COLO668 (cell line): ENCODE measurements around the gene RAPGEF2.
"Not testable (repeated sequence)": the region's sequence is repeated elsewhere in the genome, so short reads cannot be mapped to it uniquely, and the experiment has no call there.

ENCODE experiments used
- DNase-seq: peaks from one replicate; lab custom pipeline; 2025; ENCODE audit not compliant: unreplicated experiment; lab: John Stamatoyannopoulos, UW

Gene RAPGEF2

GRCh38 chr4:159357350-159357749, 254.5 kb downstream of the RAPGEF2 start:
- DNase-seq = no peak

GRCh38 chr4:159358226-159358625, 255.3 kb downstream of the RAPGEF2 start:
- no peak for DNase-seq

- no peak for DNase-seq
These were observed 257.7 kb downstream of the RAPGEF2 start for GRCh38 chr4:159360549-159360948.

- no peak for DNase-seq
These were observed 260.5 kb downstream of the RAPGEF2 start for GRCh38 chr4:159363361-159363760.

GRCh38 chr4:159366966-159367780, 264.3 kb downstream of the RAPGEF2 start:
- DNase-seq = no peak

- no peak for DNase-seq
These were observed 264.9 kb downstream of the RAPGEF2 start for GRCh38 chr4:159367781-159368080.

GRCh38 chr4:159368320-159368719, 265.4 kb downstream of the RAPGEF2 start:
- DNase-seq = no peak

GRCh38 chr4:159369256-159369655, 266.4 kb downstream of the RAPGEF2 start:
- no peak for DNase-seq

- DNase-seq = no peak
These were observed 267.4 kb downstream of the RAPGEF2 start for GRCh38 chr4:159370286-159370685.

- DNase-seq = no peak
These were observed 272.1 kb downstream of the RAPGEF2 start for GRCh38 chr4:159374749-159375530.

- no peak for DNase-seq
These were observed 273.4 kb downstream of the RAPGEF2 start for GRCh38 chr4:159376289-159376688.

GRCh38 chr4:159378056-159378616, 275.3 kb downstream of the RAPGEF2 start:
- no peak for DNase-seq

GRCh38 chr4:159379064-159379463, 276.2 kb downstream of the RAPGEF2 start:
- not testable (repeated sequence) for DNase-seq

GRCh38 chr4:159379836-159380235, 277.0 kb downstream of the RAPGEF2 start:
- no peak for DNase-seq

GRCh38 chr4:159382856-159383561, 280.1 kb downstream of the RAPGEF2 start:
- no peak for DNase-seq

GRCh38 chr4:159383562-159383931, 280.7 kb downstream of the RAPGEF2 start:
- no peak for DNase-seq

GRCh38 chr4:159384017-159384416, 281.1 kb downstream of the RAPGEF2 start:
- no peak for DNase-seq

GRCh38 chr4:159384632-159385031, 281.8 kb downstream of the RAPGEF2 start:
- DNase-seq = no peak

- no peak for DNase-seq
These were observed 283.7 kb downstream of the RAPGEF2 start for GRCh38 chr4:159386620-159387019.

- DNase-seq = no peak
These were observed 286.9 kb downstream of the RAPGEF2 start for GRCh38 chr4:159389756-159390155.

GRCh38 chr4:159390648-159391047, 287.8 kb downstream of the RAPGEF2 start:
- no peak for DNase-seq

- no peak for DNase-seq
These were observed 292.8 kb downstream of the RAPGEF2 start for GRCh38 chr4:159395693-159396092.
